ENCODE data around the gene CD53.

- TF ChIP-seq, protein P1, sequence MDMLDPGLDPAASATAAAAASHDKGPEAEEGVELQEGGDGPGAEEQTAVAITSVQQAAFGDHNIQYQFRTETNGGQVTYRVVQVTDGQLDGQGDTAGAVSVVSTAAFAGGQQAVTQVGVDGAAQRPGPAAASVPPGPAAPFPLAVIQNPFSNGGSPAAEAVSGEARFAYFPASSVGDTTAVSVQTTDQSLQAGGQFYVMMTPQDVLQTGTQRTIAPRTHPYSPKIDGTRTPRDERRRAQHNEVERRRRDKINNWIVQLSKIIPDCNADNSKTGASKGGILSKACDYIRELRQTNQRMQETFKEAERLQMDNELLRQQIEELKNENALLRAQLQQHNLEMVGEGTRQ (CRISPR knock-in tag; IDR thresholded peaks at IDR 0.05): no peak
- TF ChIP-seq, protein P2, sequence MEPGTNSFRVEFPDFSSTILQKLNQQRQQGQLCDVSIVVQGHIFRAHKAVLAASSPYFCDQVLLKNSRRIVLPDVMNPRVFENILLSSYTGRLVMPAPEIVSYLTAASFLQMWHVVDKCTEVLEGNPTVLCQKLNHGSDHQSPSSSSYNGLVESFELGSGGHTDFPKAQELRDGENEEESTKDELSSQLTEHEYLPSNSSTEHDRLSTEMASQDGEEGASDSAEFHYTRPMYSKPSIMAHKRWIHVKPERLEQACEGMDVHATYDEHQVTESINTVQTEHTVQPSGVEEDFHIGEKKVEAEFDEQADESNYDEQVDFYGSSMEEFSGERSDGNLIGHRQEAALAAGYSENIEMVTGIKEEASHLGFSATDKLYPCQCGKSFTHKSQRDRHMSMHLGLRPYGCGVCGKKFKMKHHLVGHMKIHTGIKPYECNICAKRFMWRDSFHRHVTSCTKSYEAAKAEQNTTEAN (CRISPR knock-in tag; IDR thresholded peaks at IDR 0.05): no peak
- no peak for TF ChIP-seq CTCF (IDR thresholded peaks at IDR 0.05)
- no peak for TF ChIP-seq ZNF532 (CRISPR knock-in tag; IDR thresholded peaks at IDR 0.05; ENCODE audit: borderline replicate concordance)
- no peak for TF ChIP-seq NR1H2 (CRISPR knock-in tag; IDR thresholded peaks at IDR 0.05)
- no peak for TF ChIP-seq NFYB (CRISPR knock-in tag; conservative IDR thresholded peaks at IDR 0.05; ENCODE audit: low read depth)
Observed at GRCh38 chr1:110902820-110903463, 30.0 kb downstream of the CD53 start.

Data from WTC11 (cell line).